ENCODE measurements around the gene SAG. TPM values are rescaled to one million over a fixed set of nuclear protein-coding genes. Genes with fewer than 3 reads are reported as not detected.
A peak's percentile ranks its signal among the peaks of the same experiment; 100 is the strongest.

SAG gene
- total RNA-seq, 4 donors from 2014 or later: 0.10 TPM; not detected in 3

DNA sequence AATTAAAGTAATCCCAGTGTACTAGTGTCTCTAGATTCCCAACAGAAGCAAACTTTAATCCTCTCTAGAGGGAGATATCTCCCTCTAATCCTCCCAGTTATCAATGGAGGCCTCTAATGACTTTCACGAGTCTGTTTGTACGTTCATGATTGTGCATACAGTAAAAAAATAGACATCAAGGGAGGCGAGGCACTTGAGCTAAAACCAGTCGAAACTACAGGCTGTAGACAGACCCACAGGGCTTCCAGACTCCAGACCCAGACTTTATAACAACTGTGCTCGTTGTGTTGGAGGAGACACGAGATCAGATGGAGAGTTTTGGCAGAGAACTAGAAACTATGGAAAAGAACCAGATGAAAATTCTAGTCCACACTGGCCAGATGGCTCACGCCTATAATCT, 53.7 kb downstream of the SAG start:
- Histone ChIP-seq H3K4me1 (peaks cover 4 to 5% of the 10 kb centered on the region in 2 donors), H3K27me3 (no peaks in the 10 kb centered on the region), H3K36me3 (no peaks in the 10 kb centered on the region), H3K9me3 (no peaks in the 10 kb centered on the region), H3K27ac (peak overlapping the region in 3 of 4 donors; percentile 8 to 23 (median 20)), H3K4me3 (no peak overlapping the region)
- DNase-seq (no peak), ATAC-seq (no peak)
- in situ Hi-C loops (cut with MboI; ENCODE audit: low sequenced_read_pairs in 4 of 4) (no loop called here), intact Hi-C loops (cut with DNase I; ENCODE audit: low total_unique reads) (no loop called here)
- TF ChIP-seq, protein P1, sequence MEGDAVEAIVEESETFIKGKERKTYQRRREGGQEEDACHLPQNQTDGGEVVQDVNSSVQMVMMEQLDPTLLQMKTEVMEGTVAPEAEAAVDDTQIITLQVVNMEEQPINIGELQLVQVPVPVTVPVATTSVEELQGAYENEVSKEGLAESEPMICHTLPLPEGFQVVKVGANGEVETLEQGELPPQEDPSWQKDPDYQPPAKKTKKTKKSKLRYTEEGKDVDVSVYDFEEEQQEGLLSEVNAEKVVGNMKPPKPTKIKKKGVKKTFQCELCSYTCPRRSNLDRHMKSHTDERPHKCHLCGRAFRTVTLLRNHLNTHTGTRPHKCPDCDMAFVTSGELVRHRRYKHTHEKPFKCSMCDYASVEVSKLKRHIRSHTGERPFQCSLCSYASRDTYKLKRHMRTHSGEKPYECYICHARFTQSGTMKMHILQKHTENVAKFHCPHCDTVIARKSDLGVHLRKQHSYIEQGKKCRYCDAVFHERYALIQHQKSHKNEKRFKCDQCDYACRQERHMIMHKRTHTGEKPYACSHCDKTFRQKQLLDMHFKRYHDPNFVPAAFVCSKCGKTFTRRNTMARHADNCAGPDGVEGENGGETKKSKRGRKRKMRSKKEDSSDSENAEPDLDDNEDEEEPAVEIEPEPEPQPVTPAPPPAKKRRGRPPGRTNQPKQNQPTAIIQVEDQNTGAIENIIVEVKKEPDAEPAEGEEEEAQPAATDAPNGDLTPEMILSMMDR (IDR thresholded peaks at IDR 0.05 in 4 of 5, conservative IDR thresholded peaks at IDR 0.05 in 1 of 5): no peak

DNA sequence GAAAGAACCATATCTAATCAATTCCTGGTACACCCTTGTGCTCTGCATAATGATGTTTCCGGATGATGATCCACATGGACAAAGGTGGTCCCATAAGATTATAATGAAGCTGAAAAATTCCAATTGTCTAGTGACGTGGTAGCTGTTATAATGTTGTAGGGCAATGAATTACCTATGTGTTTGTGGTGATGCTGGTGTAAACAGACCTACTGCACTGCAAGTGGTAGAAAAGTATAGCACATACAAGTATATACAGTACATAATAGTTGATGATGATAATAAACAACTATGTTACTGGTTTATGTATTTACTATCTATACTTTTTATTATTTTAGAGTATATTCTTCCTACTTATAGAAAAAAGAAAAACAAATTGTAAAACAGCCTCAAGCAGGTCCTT, 55.1 kb downstream of the SAG start:
- TF ChIP-seq, protein P1 (IDR thresholded peaks at IDR 0.05 in 4 of 5, conservative IDR thresholded peaks at IDR 0.05 in 1 of 5): no peak
- TF ChIP-seq POLR2A (IDR thresholded peaks at IDR 0.05): no peak
- in situ Hi-C loops (cut with MboI; ENCODE audit: low sequenced_read_pairs in 4 of 4) (no loop called here), intact Hi-C loops (cut with DNase I; ENCODE audit: low total_unique reads) (no loop called here)
- Histone ChIP-seq H3K9me3 (no peaks in the 10 kb centered on the region), H3K27ac (no peak overlapping the region), H3K4me3 (no peak overlapping the region), H3K4me1 (peaks cover 0 to 4% of the 10 kb centered on the region in 2 donors), H3K36me3 (no peaks in the 10 kb centered on the region), H3K27me3 (no peaks in the 10 kb centered on the region)
- no peak for DNase-seq
- no peak for ATAC-seq

DNA sequence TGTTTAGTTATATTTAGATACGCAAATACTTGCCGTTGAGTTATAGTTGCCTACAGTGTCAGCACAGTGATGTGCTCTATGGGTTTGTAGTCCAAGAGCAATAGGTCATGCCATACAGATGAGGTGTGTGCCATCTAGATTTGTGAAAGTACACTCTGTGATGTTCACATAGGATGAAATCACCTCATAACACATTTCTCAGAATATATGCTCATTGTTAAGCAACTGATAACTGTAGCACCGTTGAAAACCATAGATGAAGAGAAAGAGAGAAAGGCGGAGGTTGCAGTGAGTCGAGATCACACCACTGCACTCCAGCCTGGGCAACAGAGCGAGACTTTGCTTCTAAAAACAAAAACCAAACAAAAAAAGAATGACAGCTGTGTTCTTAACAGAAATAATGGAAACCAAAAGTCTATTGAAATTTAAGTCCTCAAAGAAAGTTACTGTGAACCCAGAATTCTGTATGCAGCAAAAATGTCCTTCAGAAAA, 56.2 kb downstream of the SAG start:
- no peaks in the 10 kb centered on the region for H3K36me3 ChIP-seq
- TF ChIP-seq POLR2A (IDR thresholded peaks at IDR 0.05): no peak
- TF ChIP-seq, protein P1 (IDR thresholded peaks at IDR 0.05 in 4 of 5, conservative IDR thresholded peaks at IDR 0.05 in 1 of 5): no peak
- intact Hi-C loops (cut with DNase I; ENCODE audit: low total_unique reads) (no loop called here), in situ Hi-C loops (cut with MboI; ENCODE audit: low sequenced_read_pairs in 4 of 4) (no loop called here)
- no peak overlapping the region for H3K27ac ChIP-seq
- ATAC-seq (no peak), DNase-seq (no peak)
- H3K4me1 ChIP-seq: peaks cover 0 to 9% of the 10 kb centered on the region in 2 donors
- H3K27me3 ChIP-seq: no peaks in the 10 kb centered on the region
- no peaks in the 10 kb centered on the region for H3K9me3 ChIP-seq
- no peak overlapping the region for H3K4me3 ChIP-seq

DNA sequence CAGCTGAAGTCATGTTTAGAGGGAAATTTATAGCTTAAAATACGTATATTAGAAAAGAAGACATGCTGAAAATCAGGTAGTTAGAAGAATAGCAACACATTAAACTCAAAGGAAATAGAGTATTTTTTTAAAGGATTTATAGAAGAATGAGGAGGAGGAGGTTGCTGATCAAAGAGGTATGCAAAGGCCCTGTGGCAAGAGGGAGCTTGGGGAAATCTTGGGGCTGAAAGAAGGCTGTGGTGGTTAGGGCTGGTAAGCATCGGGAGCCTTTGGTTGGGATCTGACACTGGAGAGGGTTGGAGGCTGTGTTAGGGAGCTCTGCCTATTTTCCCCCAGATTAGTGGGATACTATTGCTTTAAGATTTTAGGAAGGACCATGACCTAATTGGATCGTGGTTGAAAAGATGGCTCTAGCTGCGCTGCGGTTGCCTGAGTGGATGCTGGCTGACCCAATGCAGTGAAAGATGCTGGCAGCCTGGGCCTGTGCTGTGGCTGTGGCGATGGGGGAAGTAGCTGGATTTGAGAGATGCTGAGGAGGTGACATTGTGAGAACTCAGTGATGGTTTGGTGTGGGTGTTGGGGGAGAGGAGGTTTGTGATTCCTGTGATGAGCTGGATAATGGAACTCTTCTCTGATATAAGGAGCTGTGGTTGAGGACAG, 58.4 kb downstream of the SAG start:
- no peak for ATAC-seq
- peaks cover 0 to 11% of the 10 kb centered on the region in 2 donors for H3K4me1 ChIP-seq
- H3K36me3 ChIP-seq: no peaks in the 10 kb centered on the region
- H3K27me3 ChIP-seq: no peaks in the 10 kb centered on the region
- H3K4me3 ChIP-seq: no peak overlapping the region
- H3K9me3 ChIP-seq: no peaks in the 10 kb centered on the region
- DNase-seq: no peak
- in situ Hi-C loops (cut with MboI; ENCODE audit: low sequenced_read_pairs in 4 of 4): no loop called here
- no peak overlapping the region for H3K27ac ChIP-seq
- intact Hi-C loops (cut with DNase I; ENCODE audit: low total_unique reads): no loop called here
- TF ChIP-seq, protein P1 (IDR thresholded peaks at IDR 0.05 in 4 of 5, conservative IDR thresholded peaks at IDR 0.05 in 1 of 5): no peak
- TF ChIP-seq POLR2A (IDR thresholded peaks at IDR 0.05): no peak

DNA sequence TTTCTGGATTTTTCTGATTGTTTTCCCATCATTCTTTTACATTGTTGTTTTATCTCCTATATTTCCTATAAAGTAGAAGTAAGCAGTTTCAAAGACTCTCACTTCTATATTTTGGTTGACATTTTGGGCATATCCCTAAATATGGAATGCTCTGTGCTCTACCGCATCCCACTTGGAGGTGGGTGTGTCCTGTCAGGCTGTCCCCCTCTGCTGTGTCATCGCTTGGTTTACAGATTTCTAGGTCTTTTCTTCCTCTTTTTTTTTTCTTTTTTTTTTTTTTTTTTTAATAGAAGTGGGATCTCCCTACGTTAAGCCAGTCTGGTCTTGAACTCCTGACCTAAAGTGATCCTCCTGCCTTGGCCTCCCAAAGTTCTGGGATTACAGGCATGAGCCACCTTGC, 60.0 kb downstream of the SAG start:
- peaks cover 4 to 7% of the 10 kb centered on the region in 2 donors for H3K4me1 ChIP-seq
- H3K9me3 ChIP-seq: no peaks in the 10 kb centered on the region
- no peak overlapping the region for H3K27ac ChIP-seq
- no peak for ATAC-seq
- in situ Hi-C loops (cut with MboI; ENCODE audit: low sequenced_read_pairs in 4 of 4): no loop called here
- no peaks in the 10 kb centered on the region for H3K27me3 ChIP-seq
- intact Hi-C loops (cut with DNase I; ENCODE audit: low total_unique reads): no loop called here
- no peak overlapping the region for H3K4me3 ChIP-seq
- DNase-seq: no peak
- no peak for TF ChIP-seq POLR2A (IDR thresholded peaks at IDR 0.05)
- TF ChIP-seq, protein P1 (IDR thresholded peaks at IDR 0.05 in 4 of 5, conservative IDR thresholded peaks at IDR 0.05 in 1 of 5): no peak
- H3K36me3 ChIP-seq: no peaks in the 10 kb centered on the region

Measured in gastrocnemius medialis (tissue), 4 donors.